SK-N-SH treated with all-trans-retinoic acid at 6 μM for 48 hours (cell line): ENCODE results near the gene SYNE4.

Experiments used
- ATAC-seq: fragments of 200-7000 bp; cut with Tn5 transposase; 3 replicates; pipeline ENCODE4 v1.9.1; 2020; ENCODE audit warnings: mild to moderate bottlenecking, moderate library complexity
- BACH2 ChIP-seq: fragments of 250-450 bp; sonication (Bioruptor Pico); IDR thresholded peaks from 2 replicates; pipeline ENCODE4 v1.9.0; 2021; ENCODE audit warnings: mild to moderate bottlenecking, borderline replicate concordance
- CREB5 ChIP-seq: fragments of 250-450 bp; sonication (Bioruptor Pico); IDR thresholded peaks from 2 replicates; pipeline ENCODE4 v1.5.1; 2020; ENCODE audit warnings: low read depth, mild to moderate bottlenecking, moderate library complexity
- CSDC2 ChIP-seq: fragments of 250-450 bp; sonication (Bioruptor Pico); IDR thresholded peaks from 2 replicates; pipeline ENCODE4 v1.5.0; 2020; ENCODE audit warnings: mild to moderate bottlenecking, moderate library complexity
- CSRNP3 ChIP-seq: fragments of 250-450 bp; sonication (Bioruptor Pico); IDR thresholded peaks from 2 replicates; pipeline ENCODE4 v1.5.1; 2021; ENCODE audit warnings: mild to moderate bottlenecking, moderate library complexity
- ESRRG ChIP-seq: fragments of 250-450 bp; sonication (Bioruptor Pico); IDR thresholded peaks from 2 replicates; pipeline ENCODE4 v1.6.1; 2021; ENCODE audit warnings: mild to moderate bottlenecking
- GLIS3 ChIP-seq: fragments of 250-450 bp; sonication (Bioruptor Pico); IDR thresholded peaks from 2 replicates; pipeline ENCODE4 v1.5.0; 2020; ENCODE audit warnings: mild to moderate bottlenecking, moderate library complexity
- ISL1 ChIP-seq: fragments of 250-450 bp; sonication (Bioruptor Pico); IDR thresholded peaks from 2 replicates; pipeline ENCODE4 v2.1.2; 2022; ENCODE audit warnings: mild to moderate bottlenecking, moderate library complexity
- OSR1 ChIP-seq: fragments of 250-450 bp; sonication (Bioruptor Pico); IDR thresholded peaks from 2 replicates; pipeline ENCODE4 v1.8.0; 2022; ENCODE audit warnings: moderate library complexity, mild to moderate bottlenecking, inconsistent platforms
- PATZ1 ChIP-seq: fragments of 250-450 bp; sonication (Bioruptor Pico); IDR thresholded peaks from 2 replicates; pipeline ENCODE4 v1.8.0; 2020; ENCODE audit warnings: mild to moderate bottlenecking, moderate library complexity, borderline replicate concordance
- POU6F1 ChIP-seq: fragments of 250-450 bp; sonication (Bioruptor Pico); IDR thresholded peaks from 2 replicates; pipeline ENCODE4 v1.8.0; 2021; ENCODE audit warnings: low read depth, mild to moderate bottlenecking, moderate library complexity, borderline replicate concordance
- PPARA ChIP-seq: fragments of 250-450 bp; sonication (Bioruptor Pico); IDR thresholded peaks from 2 replicates; pipeline ENCODE4 v1.5.0; 2020; ENCODE audit warnings: mild to moderate bottlenecking, borderline replicate concordance
- SNAI2 ChIP-seq: fragments of 250-450 bp; sonication (Bioruptor Pico); IDR thresholded peaks from 2 replicates; pipeline ENCODE4 v1.5.0; 2020; ENCODE audit warnings: mild to moderate bottlenecking, moderate library complexity
- TCF4 ChIP-seq: fragments of 250-450 bp; sonication (Bioruptor Pico); IDR thresholded peaks from 2 replicates; pipeline ENCODE4 v1.8.0; 2021; ENCODE audit warnings: mild to moderate bottlenecking, moderate library complexity, borderline replicate concordance
- TOX ChIP-seq: fragments of 250-450 bp; sonication (Bioruptor Pico); IDR thresholded peaks from 2 replicates; pipeline ENCODE4 v1.8.0; 2021; ENCODE audit warnings: mild to moderate bottlenecking, moderate library complexity, borderline replicate concordance
- TSHZ2 ChIP-seq: fragments of 250-450 bp; sonication (Bioruptor Pico); IDR thresholded peaks from 2 replicates; pipeline ENCODE4 v1.5.0; 2020; ENCODE audit warnings: mild to moderate bottlenecking, moderate library complexity
- ZC3H10 ChIP-seq: fragments of 250-450 bp; sonication (Bioruptor Pico); IDR thresholded peaks from 2 replicates; pipeline ENCODE4 v1.5.1; 2021; ENCODE audit warnings: mild to moderate bottlenecking, moderate library complexity
- ZFP3 ChIP-seq: fragments of 250-450 bp; sonication (Bioruptor Pico); IDR thresholded peaks from 2 replicates; pipeline ENCODE4 v1.5.0; 2020; ENCODE audit warnings: mild to moderate bottlenecking, moderate library complexity
- ZFP30 ChIP-seq: fragments of 450-650 bp; formaldehyde crosslinking; IDR thresholded peaks from 2 replicates; pipeline ENCODE4 v1.5.0; 2022; ENCODE audit warnings: mild to moderate bottlenecking, moderate library complexity
- ZNF565 ChIP-seq: fragments of 450-650 bp; formaldehyde crosslinking; conservative IDR thresholded peaks from 2 replicates; pipeline ENCODE4 v1.5.0; 2020; ENCODE audit warnings: low read depth, mild to moderate bottlenecking, moderate library complexity
- ZNF70 ChIP-seq: fragments of 450-650 bp; formaldehyde crosslinking; IDR thresholded peaks from 2 replicates; pipeline ENCODE4 v1.5.0; 2020; ENCODE audit warnings: mild to moderate bottlenecking, moderate library complexity
- ZNF8 ChIP-seq: fragments of 450-650 bp; formaldehyde crosslinking; IDR thresholded peaks from 2 replicates; pipeline ENCODE4 v1.5.0; 2020; ENCODE audit warnings: mild to moderate bottlenecking, moderate library complexity

SYNE4 gene

GRCh38 chr19:35978832-35979365 lies 29.7 kb downstream of the SYNE4 start:
- TF ChIP-seq TCF4 (CRISPR knock-in tag) (no peak), CREB5 (no peak), TOX (CRISPR knock-in tag) (no peak), OSR1 (CRISPR knock-in tag) (no peak), ZFP3 (CRISPR knock-in tag) (no peak), GLIS3 (CRISPR knock-in tag) (no peak), PATZ1 (no peak), TSHZ2 (CRISPR knock-in tag) (no peak), ZFP30 (CRISPR knock-in tag) (no peak), ZNF565 (no peak)
- no peak for ATAC-seq

- no peak for ATAC-seq
- TF ChIP-seq CSDC2 (CRISPR knock-in tag), result no peak
- no peak for TF ChIP-seq ZC3H10 (CRISPR knock-in tag)
- TF ChIP-seq ZNF70, result no peak
- TF ChIP-seq ISL1 (CRISPR knock-in tag), result no peak
- no peak for TF ChIP-seq OSR1 (CRISPR knock-in tag)
- TF ChIP-seq ZNF565, result no peak
- no peak for TF ChIP-seq TSHZ2 (CRISPR knock-in tag)
- no peak for TF ChIP-seq BACH2 (CRISPR knock-in tag)
- TF ChIP-seq ZNF8 (CRISPR knock-in tag), result no peak
- no peak for TF ChIP-seq PPARA (CRISPR knock-in tag)
- TF ChIP-seq ZFP30 (CRISPR knock-in tag), result no peak
- no peak for TF ChIP-seq CSRNP3 (CRISPR knock-in tag)
- no peak for TF ChIP-seq TCF4 (CRISPR knock-in tag)
- no peak for TF ChIP-seq ESRRG (CRISPR knock-in tag)
- no peak for TF ChIP-seq PATZ1
- no peak for TF ChIP-seq POU6F1
- TF ChIP-seq ZFP3 (CRISPR knock-in tag), result no peak
- no peak for TF ChIP-seq SNAI2 (CRISPR knock-in tag)
Observed at GRCh38 chr19:35978271-35978670, 30.3 kb downstream of the SYNE4 start.
